A673 (cell line): ENCODE results near the gene ENHO.

Experiments
- EZH2 ChIP-seq: fragments of 200-600 bp; sonication (generic); IDR thresholded peaks from 2 replicates; pipeline ENCODE4 v1.6.1; 2017; ENCODE audit warnings: borderline replicate concordance, low read depth, mild to moderate bottlenecking, mixed read lengths, antibody characterized with exemption, low read length; ENCODE audit not compliant: poor library complexity, severe bottlenecking
- TF ChIP-seq, protein P1 (sequence below): fragments of 300-800, 200-600 bp; sonication (generic); conservative IDR thresholded peaks from 2 replicates; pipeline ENCODE4 v1.5.1; 2017; ENCODE audit warnings: low read depth, mild to moderate bottlenecking, antibody characterized with exemption, low read length, moderate library complexity, mixed read lengths

DNA sequence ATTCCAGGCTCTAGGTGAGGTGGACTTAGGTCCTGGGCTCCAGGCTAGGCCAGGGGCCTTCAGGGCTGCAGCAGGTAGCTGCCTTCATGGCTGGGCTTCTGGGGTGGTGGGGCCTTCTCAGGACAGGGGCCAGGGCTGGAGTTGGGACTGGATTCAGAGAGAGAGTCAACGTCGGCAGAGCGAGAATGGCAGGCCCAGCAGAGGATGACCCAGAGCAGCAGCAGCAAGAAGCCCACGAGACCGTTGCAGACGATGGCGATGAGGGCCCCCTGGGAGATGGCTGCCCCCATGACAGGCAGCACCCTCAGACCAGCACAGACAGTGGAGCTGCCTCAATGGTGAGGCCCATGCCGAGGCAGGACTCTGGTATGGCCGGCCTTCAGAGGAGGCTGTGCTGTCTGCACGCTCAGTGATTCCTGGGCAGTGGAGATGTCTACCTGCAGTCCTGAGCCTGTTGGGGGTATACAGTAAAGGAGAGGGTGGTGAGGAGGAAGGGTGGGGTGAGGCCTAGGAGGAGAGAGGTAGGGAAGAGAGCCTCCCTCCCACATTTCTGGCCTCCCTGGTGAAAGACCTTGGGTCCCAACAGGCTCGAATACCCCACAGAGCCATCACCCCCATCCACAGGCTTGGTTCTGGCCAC is 1.3 kb downstream of the ENHO start:
- TF ChIP-seq, protein P1, sequence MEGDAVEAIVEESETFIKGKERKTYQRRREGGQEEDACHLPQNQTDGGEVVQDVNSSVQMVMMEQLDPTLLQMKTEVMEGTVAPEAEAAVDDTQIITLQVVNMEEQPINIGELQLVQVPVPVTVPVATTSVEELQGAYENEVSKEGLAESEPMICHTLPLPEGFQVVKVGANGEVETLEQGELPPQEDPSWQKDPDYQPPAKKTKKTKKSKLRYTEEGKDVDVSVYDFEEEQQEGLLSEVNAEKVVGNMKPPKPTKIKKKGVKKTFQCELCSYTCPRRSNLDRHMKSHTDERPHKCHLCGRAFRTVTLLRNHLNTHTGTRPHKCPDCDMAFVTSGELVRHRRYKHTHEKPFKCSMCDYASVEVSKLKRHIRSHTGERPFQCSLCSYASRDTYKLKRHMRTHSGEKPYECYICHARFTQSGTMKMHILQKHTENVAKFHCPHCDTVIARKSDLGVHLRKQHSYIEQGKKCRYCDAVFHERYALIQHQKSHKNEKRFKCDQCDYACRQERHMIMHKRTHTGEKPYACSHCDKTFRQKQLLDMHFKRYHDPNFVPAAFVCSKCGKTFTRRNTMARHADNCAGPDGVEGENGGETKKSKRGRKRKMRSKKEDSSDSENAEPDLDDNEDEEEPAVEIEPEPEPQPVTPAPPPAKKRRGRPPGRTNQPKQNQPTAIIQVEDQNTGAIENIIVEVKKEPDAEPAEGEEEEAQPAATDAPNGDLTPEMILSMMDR, result no peak
- TF ChIP-seq EZH2, result no peak
